GM23338 (cell line): Measurements from ENCODE around the gene HOXB3. TPM values are rescaled to one million over a fixed set of nuclear protein-coding genes. Genes with fewer than 3 reads are reported as not detected.

ENCODE experiments used
- ATAC-seq: fragments of 200-7000 bp; cut with Tn5 transposase; 3 replicates; pipeline ENCODE4 v1.9.1; 2020
- DNase-seq: peaks from one replicate; pipeline ENCODE4 v3.0.0-alpha.2; 2015; ENCODE audit warnings: low spot score
- H2AFZ ChIP-seq: fragments of 200-600 bp; sonication (generic); 2 replicates; pipeline ENCODE4 v1.8.0; 2016; ENCODE audit warnings: antibody characterized with exemption, mild to moderate bottlenecking, moderate library complexity
- H3F3A ChIP-seq: fragments of 200-600 bp; sonication (generic); replicated peaks from 2 replicates; pipeline ENCODE4 v1.8.0; 2017; ENCODE audit warnings: antibody characterized with exemption, mixed run types, low read depth
- H3K27ac ChIP-seq: fragments of 200-600 bp; sonication (generic); 2 replicates; pipeline ENCODE4 v1.6.1; 2016; ENCODE audit warnings: low read depth
- H3K27me3 ChIP-seq: fragments of 200-600 bp; sonication (generic); 2 replicates; pipeline ENCODE4 v1.8.0; 2016; ENCODE audit warnings: mild to moderate bottlenecking, mixed run types, moderate library complexity; ENCODE audit not compliant: insufficient read depth
- H3K36me3 ChIP-seq: fragments of 200-600 bp; sonication (generic); 2 replicates; pipeline ENCODE4 v1.8.0; 2016; ENCODE audit warnings: mild to moderate bottlenecking; ENCODE audit not compliant: insufficient read depth
- H3K4me1 ChIP-seq: fragments of 200-600 bp; sonication (generic); 2 replicates; pipeline ENCODE4 v1.8.0; 2016; ENCODE audit warnings: mild to moderate bottlenecking, moderate library complexity; ENCODE audit not compliant: insufficient read depth
- H3K4me2 ChIP-seq: fragments of 200-600 bp; sonication (generic); 2 replicates; pipeline ENCODE4 v1.7.1; 2017; ENCODE audit warnings: mixed run types
- H3K4me3 ChIP-seq: fragments of 200-600 bp; sonication (generic); 2 replicates; pipeline ENCODE4 v1.6.1; 2016; ENCODE audit warnings: mixed run types
- H3K79me2 ChIP-seq: fragments of 200-600 bp; sonication (generic); replicated peaks from 2 replicates; pipeline ENCODE4 v1.8.0; 2017; ENCODE audit warnings: mild to moderate bottlenecking; ENCODE audit not compliant: insufficient read depth
- H3K9me2 ChIP-seq: fragments of 200-600 bp; sonication (generic); 2 replicates; pipeline ENCODE4 v1.8.0; 2017; ENCODE audit not compliant: insufficient read depth
- H4K20me1 ChIP-seq: fragments of 200-600 bp; sonication (generic); replicated peaks from 2 replicates; pipeline ENCODE4 v1.8.0; 2017; ENCODE audit warnings: mild to moderate bottlenecking; ENCODE audit not compliant: insufficient read depth
- H3K27ac Mint-ChIP-seq: 2 replicates; pipeline ENCODE4 v1.8.0; 2020; ENCODE audit warnings: inconsistent platforms, mild to moderate bottlenecking, moderate library complexity, mixed read lengths
- H3K27me3 Mint-ChIP-seq: 3 replicates; pipeline ENCODE4 v1.8.0; 2022; ENCODE audit warnings: low read depth, mild to moderate bottlenecking, moderate library complexity, mixed read lengths, inconsistent platforms; ENCODE audit not compliant: insufficient read depth, poor library complexity
- H3K36me3 Mint-ChIP-seq: 3 replicates; pipeline ENCODE4 v1.8.0; 2021; ENCODE audit warnings: low read depth, mild to moderate bottlenecking, inconsistent platforms, moderate library complexity, mixed read lengths
- H3K4me1 Mint-ChIP-seq: 3 replicates; pipeline ENCODE4 v1.8.0; 2020; ENCODE audit warnings: mild to moderate bottlenecking, inconsistent platforms, mixed read lengths
- H3K4me3 Mint-ChIP-seq: 3 replicates; pipeline ENCODE4 v1.8.0; 2021; ENCODE audit warnings: moderate library complexity, mild to moderate bottlenecking, inconsistent platforms, mixed read lengths
- H3K9me3 Mint-ChIP-seq: 3 replicates; pipeline ENCODE4 v1.8.0; 2020; ENCODE audit warnings: moderate library complexity, mild to moderate bottlenecking, inconsistent platforms, mixed read lengths
- CREB1 ChIP-seq: fragments of 250-450 bp; sonication (Bioruptor Pico); IDR thresholded peaks from 2 replicates; pipeline ENCODE4 v1.5.0; 2020; ENCODE audit warnings: low read depth, mild to moderate bottlenecking, moderate library complexity
- CTCF ChIP-seq, 2 experiments: fragments of 200-600 bp in 1 of 2; sonication (generic) in 1 of 2; conservative IDR thresholded peaks; 2 replicates each; pipeline versions ENCODE4 v1.5.1 to v1.6.1; 2016 to 2017; ENCODE audit warnings: antibody characterized with exemption in 2 of 2, low read depth in 2 of 2, mild to moderate bottlenecking in 2 of 2, moderate library complexity in 1 of 2
- ETS1 ChIP-seq: IDR thresholded peaks from 2 replicates; pipeline ENCODE4 v1.6.1; 2016; ENCODE audit warnings: antibody characterized with exemption
- EZH2 ChIP-seq: fragments of 200-600 bp; sonication (generic); IDR thresholded peaks from one replicate; pipeline ENCODE4 v1.8.0; 2017; ENCODE audit warnings: antibody characterized with exemption, mild to moderate bottlenecking, low read depth; ENCODE audit not compliant: unreplicated experiment
- EZH2phosphoT487 ChIP-seq: fragments of 200-600 bp; sonication (generic); IDR thresholded peaks from one replicate; pipeline ENCODE4 v1.8.1; 2018; ENCODE audit warnings: antibody characterized with exemption; ENCODE audit not compliant: unreplicated experiment
- JUNB ChIP-seq: IDR thresholded peaks from one replicate; pipeline ENCODE4 v1.6.1; 2016; ENCODE audit warnings: antibody characterized with exemption; ENCODE audit not compliant: unreplicated experiment
- NANOG ChIP-seq: IDR thresholded peaks from 2 replicates; pipeline ENCODE4 v1.6.1; 2016; ENCODE audit warnings: antibody characterized with exemption, borderline replicate concordance
- POLR2AphosphoS5 ChIP-seq: IDR thresholded peaks from 2 replicates; pipeline ENCODE4 v1.6.1; 2016; ENCODE audit warnings: antibody characterized with exemption, low read depth
- STAT1 ChIP-seq: IDR thresholded peaks from one replicate; pipeline ENCODE4 v1.6.1; 2016; ENCODE audit warnings: antibody characterized with exemption; ENCODE audit not compliant: unreplicated experiment
- ZNF114 ChIP-seq: fragments of 250-450 bp; sonication (Bioruptor Pico); IDR thresholded peaks from 2 replicates; pipeline ENCODE4 v1.5.0; 2020; ENCODE audit warnings: mild to moderate bottlenecking, moderate library complexity
- ZNF331 ChIP-seq: fragments of 250-450 bp; sonication (Bioruptor Pico); IDR thresholded peaks from 2 replicates; pipeline ENCODE4 v1.5.0; 2020; ENCODE audit warnings: low read depth, mild to moderate bottlenecking, moderate library complexity
- ZNF462 ChIP-seq: fragments of 250-450 bp; sonication (Bioruptor Pico); IDR thresholded peaks from 2 replicates; pipeline ENCODE4 v1.5.0; 2020; ENCODE audit warnings: mild to moderate bottlenecking, moderate library complexity
- polyA plus RNA-seq: library from polyadenylated mRNA; unstranded; fragments of >200 nt; fragmentation: Nextera tagmentation; extraction: Ambion mirVana; gene quantifications from 2 replicates; pipeline ENCODE4 v1.2.1, GENCODE V29; 2016
- total RNA-seq: library from RNA; depleted of rRNA; stranded (reverse); fragments of >200 nt; shearing (Covaris generic); gene quantifications from 2 replicates; pipeline ENCODE4 v1.2.3, GENCODE V29; 2014
- TF ChIP-seq, protein P1 (sequence below): IDR thresholded peaks from one replicate; pipeline ENCODE4 v1.6.1; 2018; ENCODE audit warnings: antibody characterized with exemption; ENCODE audit not compliant: unreplicated experiment

HOXB3 gene
- total and polyA plus RNA-seq, 2 experiments from 2014 or later: 0.17 TPM; not detected in 1

DNA sequence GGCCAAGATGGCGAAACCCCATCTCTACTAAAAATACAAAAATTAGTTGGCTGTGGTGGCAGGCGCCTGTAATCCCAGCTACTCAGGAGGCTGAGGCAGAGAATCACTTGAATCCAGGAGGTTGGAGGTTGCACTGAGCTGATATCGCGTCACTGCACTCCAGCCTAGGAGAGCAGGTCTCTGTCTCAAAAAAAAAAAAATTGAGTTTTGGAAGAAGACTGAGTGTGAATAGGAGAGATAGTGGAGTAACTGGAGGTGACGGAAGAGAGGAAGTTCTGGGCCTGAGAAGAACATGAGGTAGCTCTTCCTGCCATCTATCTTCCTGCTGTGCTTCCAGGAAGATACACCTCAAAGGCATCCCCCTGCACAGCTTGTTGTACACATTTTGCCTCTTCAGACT lies 70.6 kb downstream of the HOXB3 start:
- Histone ChIP-seq H3K4me3 (no peak overlapping the region), H3K27ac (no peak overlapping the region), H3K4me1 (peaks cover 62% of the 10 kb centered on the region), H4K20me1 (peaks cover 7% of the 10 kb centered on the region; the same call in 1 of the 2 replicates), H2AFZ (no peak overlapping the region), H3K79me2 (no peaks in the 10 kb centered on the region), H3K9me2 (peaks cover 5% of the 10 kb centered on the region), H3K27me3 (peaks cover 67% of the 10 kb centered on the region), H3K36me3 (no peaks in the 10 kb centered on the region), H3F3A (peaks cover 13% of the 10 kb centered on the region; the same call in 1 of the 2 replicates), H3K4me2 (no peak overlapping the region)
- no peaks in the 10 kb centered on the region for H3K36me3 Mint-ChIP-seq
- H3K27me3 Mint-ChIP-seq: peaks cover 56% of the 10 kb centered on the region
- DNase-seq: no peak
- no peaks in the 10 kb centered on the region; the same call in 2 of the 3 replicates for H3K9me3 Mint-ChIP-seq
- no peak overlapping the region for H3K27ac Mint-ChIP-seq
- no peak for ATAC-seq
- TF ChIP-seq, protein P1, sequence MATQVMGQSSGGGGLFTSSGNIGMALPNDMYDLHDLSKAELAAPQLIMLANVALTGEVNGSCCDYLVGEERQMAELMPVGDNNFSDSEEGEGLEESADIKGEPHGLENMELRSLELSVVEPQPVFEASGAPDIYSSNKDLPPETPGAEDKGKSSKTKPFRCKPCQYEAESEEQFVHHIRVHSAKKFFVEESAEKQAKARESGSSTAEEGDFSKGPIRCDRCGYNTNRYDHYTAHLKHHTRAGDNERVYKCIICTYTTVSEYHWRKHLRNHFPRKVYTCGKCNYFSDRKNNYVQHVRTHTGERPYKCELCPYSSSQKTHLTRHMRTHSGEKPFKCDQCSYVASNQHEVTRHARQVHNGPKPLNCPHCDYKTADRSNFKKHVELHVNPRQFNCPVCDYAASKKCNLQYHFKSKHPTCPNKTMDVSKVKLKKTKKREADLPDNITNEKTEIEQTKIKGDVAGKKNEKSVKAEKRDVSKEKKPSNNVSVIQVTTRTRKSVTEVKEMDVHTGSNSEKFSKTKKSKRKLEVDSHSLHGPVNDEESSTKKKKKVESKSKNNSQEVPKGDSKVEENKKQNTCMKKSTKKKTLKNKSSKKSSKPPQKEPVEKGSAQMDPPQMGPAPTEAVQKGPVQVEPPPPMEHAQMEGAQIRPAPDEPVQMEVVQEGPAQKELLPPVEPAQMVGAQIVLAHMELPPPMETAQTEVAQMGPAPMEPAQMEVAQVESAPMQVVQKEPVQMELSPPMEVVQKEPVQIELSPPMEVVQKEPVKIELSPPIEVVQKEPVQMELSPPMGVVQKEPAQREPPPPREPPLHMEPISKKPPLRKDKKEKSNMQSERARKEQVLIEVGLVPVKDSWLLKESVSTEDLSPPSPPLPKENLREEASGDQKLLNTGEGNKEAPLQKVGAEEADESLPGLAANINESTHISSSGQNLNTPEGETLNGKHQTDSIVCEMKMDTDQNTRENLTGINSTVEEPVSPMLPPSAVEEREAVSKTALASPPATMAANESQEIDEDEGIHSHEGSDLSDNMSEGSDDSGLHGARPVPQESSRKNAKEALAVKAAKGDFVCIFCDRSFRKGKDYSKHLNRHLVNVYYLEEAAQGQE: no peak
- TF ChIP-seq JUNB (no peak), CTCF (conservative IDR thresholded peaks at IDR 0.05; ENCODE audit: low read depth in 2 of 2) (no peak), POLR2AphosphoS5 (no peak), ZNF114 (CRISPR knock-in tag) (no peak), STAT1 (no peak), EZH2 (no peak), ZNF462 (no peak), NANOG (no peak), ETS1 (no peak), CREB1 (no peak), EZH2phosphoT487 (no peak), ZNF331 (CRISPR knock-in tag) (no peak)
- H3K4me1 Mint-ChIP-seq: peaks cover 52% of the 10 kb centered on the region
- H3K4me3 Mint-ChIP-seq: no peak overlapping the region
